Natural killer cell (primary cell): ENCODE measurements around the gene PNMA6F. TPM values are rescaled to one million over a fixed set of nuclear protein-coding genes. Genes with fewer than 3 reads are reported as not detected.

Source experiments
- ATAC-seq, 3 donors: fragments of 150-1000 bp in 2 of 3; fragments of 200-7000 bp in 1 of 3; cut with Tn5 transposase; 1 replicate in 1 of 3; 2 replicates in 2 of 3; pipeline ENCODE4 v1.10.0; 2021; ENCODE audit warnings: mild to moderate bottlenecking in 2 of 3, moderate library complexity in 2 of 3
- DNase-seq, 2 donors: peaks; one replicate each; pipeline versions ENCODE4 v3.0.0 to v3.0.0-alpha.2; 2013 to 2021; ENCODE audit warnings: mixed read lengths in 1 of 2
- H3K27ac ChIP-seq: one replicate; pipeline ENCODE4 v1.5.1; 2013; ENCODE audit warnings: mild to moderate bottlenecking, low read length
- H3K27me3 ChIP-seq: one replicate; pipeline ENCODE4 v1.6.1; 2013; ENCODE audit warnings: low read length; ENCODE audit not compliant: control insufficient read depth, insufficient read depth
- H3K36me3 ChIP-seq: one replicate; pipeline ENCODE4 v1.6.1; 2013; ENCODE audit warnings: low read length; ENCODE audit not compliant: control insufficient read depth, insufficient read depth
- H3K4me1 ChIP-seq: one replicate; pipeline ENCODE4 v1.6.1; 2013; ENCODE audit warnings: low read length; ENCODE audit not compliant: control insufficient read depth, insufficient read depth
- H3K4me3 ChIP-seq: one replicate; pipeline ENCODE4 v1.5.1; 2013; ENCODE audit warnings: low read length
- H3K9me3 ChIP-seq: one replicate; pipeline ENCODE4 v1.6.1; 2013; ENCODE audit warnings: low read length; ENCODE audit not compliant: control insufficient read depth, insufficient read depth
- H3K27ac Mint-ChIP-seq, 2 donors: one replicate each; pipeline ENCODE4 v1.8.0; 2022; ENCODE audit warnings: mild to moderate bottlenecking in 2 of 2, mixed read lengths in 2 of 2, moderate library complexity in 1 of 2
- H3K27me3 Mint-ChIP-seq, 2 donors: one replicate each; pipeline ENCODE4 v1.8.0; 2022; ENCODE audit warnings: low read depth in 2 of 2, mixed read lengths in 2 of 2
- H3K36me3 Mint-ChIP-seq: one replicate; pipeline ENCODE4 v1.8.0; 2022; ENCODE audit warnings: mixed read lengths
- H3K4me1 Mint-ChIP-seq, 2 donors: one replicate each; pipeline ENCODE4 v1.8.0; 2022; ENCODE audit warnings: mixed read lengths in 2 of 2
- H3K4me3 Mint-ChIP-seq: one replicate; pipeline ENCODE4 v1.8.0; 2022; ENCODE audit warnings: mild to moderate bottlenecking, moderate library complexity, mixed read lengths
- H3K9me3 Mint-ChIP-seq, 2 donors: one replicate each; pipeline ENCODE4 v1.8.0; 2022; ENCODE audit warnings: mixed read lengths in 2 of 2
- CTCF ChIP-seq: fragments of 200-600 bp; IDR thresholded peaks from one replicate; pipeline ENCODE4 v1.8.0; 2022; ENCODE audit warnings: antibody characterized with exemption
- WGBS: methylation state at CpG from one replicate; pipeline ENCODE4 v1.1.7; 2013; ENCODE audit warnings: missing lambda C conversion rate; ENCODE audit not compliant: insufficient coverage; 5-methylcytosine and 5-hydroxymethylcytosine counted together
- intact Hi-C: fragments of 100-400 bp; cut with micrococcal nuclease; formaldehyde crosslinking; loops from one replicate; pipeline ENCODE4 v1.14.2; 2022
- total RNA-seq, 4 donors: library from RNA; stranded (reverse); fragments of 120-200 nt in 1 of 4; gene quantifications; one replicate each; pipeline versions ENCODE4 v1.2.3 to v1.2.4, GENCODE V29; 2013 to 2022

The PNMA6F gene
- total RNA-seq, 3 donors from 2014 or later (not counting 1 experiment from before 2014, with no cell fraction given) = not detected

- Histone ChIP-seq H3K27ac (no peak overlapping the region), H3K4me1 (no peaks in the 10 kb centered on the region), H3K36me3 (no peaks in the 10 kb centered on the region), H3K27me3 (no peaks in the 10 kb centered on the region), H3K9me3 (no peaks in the 10 kb centered on the region), H3K4me3 (no peak overlapping the region)
- H3K27me3 Mint-ChIP-seq = peaks cover 3 to 42% of the 10 kb centered on the region in 2 donors
- 100% methylated on average over 1 of the region's 5 CpGs for WGBS
- no peak for ATAC-seq
- intact Hi-C loops = no loop called here
- no peak overlapping the region for H3K4me3 Mint-ChIP-seq
- H3K36me3 Mint-ChIP-seq = no peaks in the 10 kb centered on the region
- DNase-seq = no peak
- no peak overlapping the region for H3K27ac Mint-ChIP-seq
- TF ChIP-seq CTCF = no peak
- H3K9me3 Mint-ChIP-seq = no peaks in the 10 kb centered on the region
- no peaks in the 10 kb centered on the region for H3K4me1 Mint-ChIP-seq
Observed at GRCh38 chrX:153366878-153367538, 45.4 kb upstream of the PNMA6F start.

GRCh38 chrX:153366119-153366518, 44.6 kb upstream of the PNMA6F start:
- H3K4me3 ChIP-seq = no peak overlapping the region
- no peak for ATAC-seq
- no peak overlapping the region for H3K27ac ChIP-seq
- no peak overlapping the region for H3K4me3 Mint-ChIP-seq
- H3K36me3 ChIP-seq = no peaks in the 10 kb centered on the region
- no peaks in the 10 kb centered on the region for H3K27me3 ChIP-seq
- no peaks in the 10 kb centered on the region for H3K9me3 ChIP-seq
- H3K4me1 ChIP-seq = no peaks in the 10 kb centered on the region
- no peaks in the 10 kb centered on the region for H3K36me3 Mint-ChIP-seq
- H3K27me3 Mint-ChIP-seq = peaks cover 3 to 42% of the 10 kb centered on the region in 2 donors
- H3K27ac Mint-ChIP-seq = no peak overlapping the region
- intact Hi-C loops = no loop called here
- WGBS = 100% methylated on average over 1 of the region's 3 CpGs
- H3K4me1 Mint-ChIP-seq = no peaks in the 10 kb centered on the region
- DNase-seq = no peak
- H3K9me3 Mint-ChIP-seq = no peaks in the 10 kb centered on the region
- TF ChIP-seq CTCF = no peak

GRCh38 chrX:153365670-153366069, 44.1 kb upstream of the PNMA6F start:
- ATAC-seq = no peak
- Mint-ChIP-seq H3K4me3 (no peak overlapping the region), H3K27me3 (peaks cover 2 to 39% of the 10 kb centered on the region in 2 donors), H3K36me3 (no peaks in the 10 kb centered on the region), H3K4me1 (no peaks in the 10 kb centered on the region), H3K9me3 (no peaks in the 10 kb centered on the region), H3K27ac (no peak overlapping the region)
- H3K4me3 ChIP-seq = no peak overlapping the region
- no peak for TF ChIP-seq CTCF
- no peaks in the 10 kb centered on the region for H3K4me1 ChIP-seq
- H3K27ac ChIP-seq = no peak overlapping the region
- 90% methylated on average over 2 of the region's 4 CpGs for WGBS
- H3K36me3 ChIP-seq = no peaks in the 10 kb centered on the region
- intact Hi-C loops = no loop called here
- no peaks in the 10 kb centered on the region for H3K9me3 ChIP-seq
- H3K27me3 ChIP-seq = no peaks in the 10 kb centered on the region
- DNase-seq = no peak
